GM19351 (cell line): ENCODE data around the gene CUBN.

ENCODE experiments used
- ATAC-seq: cut with Tn5 transposase; IDR thresholded peaks from one replicate; pipeline ENCODE4 v1.9.1; 2021; ENCODE audit warnings: mild to moderate bottlenecking, moderate library complexity; ENCODE audit not compliant: unreplicated experiment

The CUBN gene

DNA sequence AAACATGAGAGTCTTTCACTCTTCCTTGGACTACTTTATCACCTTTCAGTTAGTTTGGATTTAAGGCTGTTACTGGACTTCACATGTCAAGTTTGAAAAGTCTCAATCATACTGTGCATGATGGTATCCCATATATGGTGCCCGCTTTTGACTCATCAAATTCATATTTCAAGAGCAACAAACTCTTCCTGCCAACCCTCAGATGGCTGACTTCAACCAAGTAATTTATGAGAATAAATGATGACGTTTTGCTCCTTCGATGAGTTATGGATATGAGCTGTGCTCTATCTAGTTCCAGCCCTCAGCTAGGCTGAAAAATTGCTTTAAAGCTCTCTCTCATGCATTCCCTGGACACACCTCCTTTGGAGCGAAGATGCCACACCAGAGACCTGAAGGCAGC is 202.1 kb downstream of the CUBN start:
- no peak for ATAC-seq

DNA sequence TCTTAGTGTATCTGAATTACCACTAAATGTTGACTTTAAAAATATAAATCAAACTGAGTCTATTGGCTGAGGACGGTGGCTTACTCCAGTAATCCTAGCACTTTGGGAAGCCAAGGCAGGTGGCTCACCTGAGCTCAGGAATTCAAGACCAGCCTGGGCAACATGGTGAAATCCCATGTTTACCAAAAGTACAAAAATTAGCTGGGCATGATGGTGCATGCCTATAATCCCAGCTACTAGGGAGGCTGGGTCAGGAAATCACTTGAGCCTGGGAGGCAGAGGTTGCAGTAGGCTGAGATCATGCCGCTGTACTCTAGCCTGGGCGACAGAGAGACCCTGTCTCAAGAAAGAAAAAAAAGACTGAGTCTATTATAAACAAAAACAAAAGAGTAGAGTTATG is 205.9 kb downstream of the CUBN start:
- no peak for ATAC-seq

DNA sequence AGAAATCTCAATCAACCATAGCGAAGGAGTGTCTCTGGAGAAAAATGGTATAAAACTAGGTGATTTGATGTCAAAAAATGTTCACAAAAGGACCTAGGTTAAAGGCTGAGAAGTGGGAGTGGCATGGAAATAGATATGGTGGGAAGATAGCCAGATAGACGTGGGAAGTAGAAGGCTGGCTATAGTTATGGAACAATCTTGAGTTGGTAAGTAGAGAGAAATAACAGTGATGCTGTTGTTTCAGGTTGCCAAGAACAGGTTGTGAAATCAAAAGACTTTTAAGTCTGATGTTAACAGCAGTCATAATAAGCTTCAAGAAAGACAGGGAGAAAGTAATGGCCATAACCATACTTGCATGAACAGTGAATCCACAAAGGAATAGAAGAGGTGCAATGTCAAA is 206.3 kb downstream of the CUBN start:
- no peak for ATAC-seq

DNA sequence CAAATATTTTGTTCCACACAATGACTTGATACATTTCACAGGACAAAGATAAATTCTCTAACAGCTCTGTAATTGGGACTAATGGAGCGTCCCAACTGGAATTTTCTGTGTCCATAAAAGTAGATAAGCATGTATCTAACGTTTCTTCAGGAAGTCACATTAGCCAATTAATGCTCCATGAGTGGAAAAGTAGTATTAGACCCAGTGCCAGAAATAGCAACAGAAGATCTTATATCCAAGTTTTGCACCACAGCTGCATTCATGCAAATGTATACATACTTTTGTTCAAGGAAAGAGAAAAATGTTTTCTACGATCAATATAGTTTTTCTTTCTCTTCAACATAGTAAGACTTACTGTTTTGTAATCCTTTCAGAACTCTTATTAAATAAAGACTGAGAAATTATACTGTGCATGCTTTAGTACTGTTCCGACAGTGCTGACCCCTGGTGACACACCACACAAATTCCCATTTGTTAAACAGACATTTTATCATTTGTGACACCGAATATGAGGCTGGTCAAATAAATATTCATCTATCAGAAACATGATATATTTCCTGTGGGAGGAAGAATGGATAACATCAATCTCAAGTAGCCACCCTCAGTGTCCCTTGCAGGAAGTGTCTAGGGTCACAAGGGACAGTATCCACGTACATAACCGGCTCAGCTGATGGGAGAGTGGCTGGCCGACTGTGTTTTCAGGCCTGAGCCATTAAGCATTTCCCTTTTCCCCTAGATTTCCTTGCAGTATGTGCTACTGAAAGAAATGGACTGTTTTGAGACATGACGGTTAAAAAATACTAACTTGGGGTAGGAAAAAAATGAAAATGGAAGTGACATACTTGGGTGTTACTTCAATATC is 210.3 kb downstream of the CUBN start:
- ATAC-seq = no peak

DNA sequence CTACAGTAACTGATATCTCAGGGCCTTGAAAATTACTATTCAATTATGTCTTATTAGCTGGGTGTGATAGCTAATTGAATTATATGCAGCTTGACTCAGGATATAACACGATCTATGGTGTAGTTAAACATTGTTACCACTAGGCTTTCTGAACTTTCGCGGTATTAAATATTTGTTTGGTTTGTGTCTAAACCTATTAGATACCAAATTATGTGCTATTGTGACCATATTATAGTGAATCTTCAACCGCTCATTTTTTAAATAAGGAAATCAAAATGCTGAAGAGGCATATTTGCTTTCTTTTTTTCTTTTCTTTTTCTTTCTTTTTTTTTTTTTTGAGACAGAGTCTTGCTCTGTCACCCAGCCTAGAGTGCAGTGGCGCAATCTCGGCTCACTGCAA is 213.1 kb downstream of the CUBN start:
- ATAC-seq = no peak

DNA sequence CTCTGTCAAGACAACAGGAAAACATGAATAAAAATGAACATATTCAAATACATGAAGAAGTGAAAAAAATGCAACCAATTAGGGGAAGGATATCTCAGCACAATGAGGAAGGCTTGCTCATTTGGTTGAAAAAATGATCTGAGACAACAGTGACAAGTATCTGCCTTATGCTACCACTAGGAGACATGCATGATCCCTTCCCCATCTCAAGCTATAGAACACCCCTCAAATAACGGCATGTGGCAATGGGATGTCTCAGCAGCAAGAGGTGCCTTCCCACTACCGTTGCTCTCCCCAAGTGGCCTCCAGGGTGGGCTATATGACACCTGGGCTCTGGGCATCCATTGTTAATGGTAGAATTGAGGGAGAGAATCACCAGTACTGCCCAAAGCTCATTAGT is 214.3 kb downstream of the CUBN start:
- ATAC-seq = no peak

DNA sequence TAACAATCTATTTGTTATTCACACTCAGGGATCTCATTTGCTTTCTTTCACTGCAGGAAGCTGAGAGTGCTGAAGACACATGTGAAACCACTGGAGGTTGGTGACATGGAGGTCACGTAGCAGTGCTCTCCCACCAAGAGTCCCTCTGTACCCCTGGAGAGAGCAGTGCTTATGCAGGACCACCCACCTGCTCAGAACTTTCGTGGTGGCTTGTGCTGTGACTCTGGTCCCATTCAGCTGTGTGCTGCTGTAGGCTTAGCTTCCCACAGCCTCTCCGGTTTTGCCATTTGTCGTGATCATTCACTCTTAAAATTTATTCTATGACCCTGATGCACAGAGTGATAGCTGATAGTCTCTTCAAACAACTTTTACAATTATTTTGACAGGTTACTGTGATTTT is 216.3 kb downstream of the CUBN start:
- ATAC-seq = no peak

DNA sequence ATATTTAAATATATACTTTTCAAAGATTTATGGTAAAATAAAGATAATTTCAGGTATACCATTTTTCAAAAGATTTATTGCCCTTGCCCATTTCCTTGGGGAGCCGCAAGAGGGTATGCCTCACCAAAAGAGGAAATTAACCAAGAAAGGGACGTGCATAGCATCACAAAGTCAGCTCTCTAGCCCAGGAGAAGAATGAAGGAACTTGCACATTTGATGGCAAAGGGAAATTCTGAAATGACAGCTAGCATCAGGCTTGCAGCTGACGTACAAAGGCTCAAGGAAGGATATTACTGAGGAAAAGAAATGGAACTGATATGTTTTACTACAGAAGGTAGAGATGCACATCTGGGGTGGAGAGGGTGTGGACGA is 218.8 kb downstream of the CUBN start:
- no peak for ATAC-seq

DNA sequence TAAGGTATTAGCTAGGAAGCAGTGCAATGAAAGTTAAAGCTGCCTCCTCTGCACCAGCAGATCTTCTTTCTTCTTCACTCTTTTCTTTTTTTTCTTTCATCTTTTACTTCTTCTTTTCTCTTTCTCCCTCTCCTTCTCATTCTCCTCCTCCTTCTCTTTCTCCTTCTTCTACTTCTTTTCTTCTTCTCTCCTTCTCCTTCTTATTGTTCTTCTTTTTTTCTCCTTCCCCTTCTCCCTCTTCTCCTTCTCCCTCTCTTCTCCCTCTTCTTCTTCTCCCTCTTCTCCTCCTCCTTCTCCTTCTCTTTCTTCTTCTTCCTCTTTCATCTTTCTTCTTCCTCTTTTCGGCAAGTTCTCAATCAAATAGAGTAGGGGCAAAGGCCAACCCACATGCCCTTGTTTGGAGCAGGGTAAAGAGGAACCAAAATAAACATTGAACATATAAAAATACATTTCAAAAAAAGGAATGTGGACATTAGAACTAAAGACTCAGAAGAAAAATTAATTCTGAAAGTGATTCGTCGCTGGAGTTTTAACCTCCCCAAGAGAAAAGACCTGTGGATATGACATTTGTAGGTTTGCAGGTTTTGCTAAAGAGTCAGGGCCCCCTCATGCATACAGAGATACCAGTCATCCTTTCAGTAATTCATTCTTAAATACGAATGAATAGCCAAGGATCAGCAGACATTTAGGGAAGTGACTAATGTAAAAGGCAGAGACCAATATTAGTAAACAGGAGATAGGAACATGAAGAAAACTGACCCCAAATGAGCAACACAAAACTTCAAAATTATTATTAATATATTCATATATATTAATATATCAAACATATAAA is 219.4 kb downstream of the CUBN start:
- ATAC-seq = no peak

DNA sequence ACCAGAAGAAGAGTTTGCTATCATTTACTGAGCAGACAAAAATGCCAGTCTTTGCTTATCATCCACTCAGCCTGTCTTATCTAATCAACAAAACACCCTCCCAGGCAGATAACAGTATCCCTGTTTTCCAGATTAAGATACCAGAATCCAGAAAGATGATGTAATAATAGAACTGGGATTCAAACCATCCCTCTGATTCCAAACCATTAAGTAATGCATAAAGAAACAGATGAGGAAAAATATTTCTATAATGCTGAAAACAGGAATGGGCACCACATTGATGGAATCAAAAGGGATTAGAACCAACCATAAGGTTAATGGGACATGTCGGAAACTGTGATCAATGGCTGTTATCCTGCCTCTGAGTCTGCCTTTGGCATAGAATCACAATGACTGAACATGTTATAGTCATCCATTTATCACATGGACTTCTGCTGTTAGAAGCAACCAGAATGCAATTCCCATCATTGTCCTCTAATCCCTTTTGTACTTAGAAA is 220.3 kb downstream of the CUBN start:
- no peak for ATAC-seq

DNA sequence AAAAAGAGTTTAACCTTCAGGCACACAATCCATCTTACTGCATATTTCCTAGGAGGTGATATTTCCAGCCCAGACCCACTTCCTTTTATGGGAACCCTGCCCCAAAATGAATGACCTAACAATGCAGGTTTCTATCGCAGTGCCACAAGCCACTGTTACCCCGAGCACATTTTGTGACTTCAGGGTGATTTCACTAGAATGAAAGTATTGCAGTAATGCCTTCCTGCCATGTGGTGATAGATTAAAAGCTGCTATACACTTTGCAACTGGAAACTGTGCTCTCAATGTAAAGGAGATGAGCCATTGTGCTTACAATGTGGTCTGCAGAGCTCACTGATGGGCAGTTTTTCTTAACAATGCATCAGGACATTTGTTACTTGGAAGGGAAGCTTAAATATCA is 221.9 kb downstream of the CUBN start:
- ATAC-seq = no peak

DNA sequence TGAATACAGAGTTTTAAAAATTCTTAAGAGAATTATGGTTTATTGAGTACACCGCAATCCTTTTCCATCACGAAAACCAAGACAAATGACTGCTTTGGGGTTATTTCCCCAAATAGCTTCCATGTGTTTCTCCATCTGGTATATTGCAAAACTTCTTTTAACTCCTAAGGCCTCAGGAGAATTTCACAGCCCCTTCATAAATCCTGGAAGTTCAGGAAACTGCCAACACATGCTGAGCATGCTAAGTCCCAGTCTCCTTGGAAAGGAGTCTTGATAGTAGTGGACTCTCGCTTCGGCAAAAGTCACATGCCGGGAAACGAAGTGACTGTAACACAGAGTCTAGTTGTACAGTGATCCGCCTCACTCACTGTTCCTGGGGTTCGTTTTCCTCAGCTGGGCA is 224.3 kb downstream of the CUBN start:
- no peak for ATAC-seq

DNA sequence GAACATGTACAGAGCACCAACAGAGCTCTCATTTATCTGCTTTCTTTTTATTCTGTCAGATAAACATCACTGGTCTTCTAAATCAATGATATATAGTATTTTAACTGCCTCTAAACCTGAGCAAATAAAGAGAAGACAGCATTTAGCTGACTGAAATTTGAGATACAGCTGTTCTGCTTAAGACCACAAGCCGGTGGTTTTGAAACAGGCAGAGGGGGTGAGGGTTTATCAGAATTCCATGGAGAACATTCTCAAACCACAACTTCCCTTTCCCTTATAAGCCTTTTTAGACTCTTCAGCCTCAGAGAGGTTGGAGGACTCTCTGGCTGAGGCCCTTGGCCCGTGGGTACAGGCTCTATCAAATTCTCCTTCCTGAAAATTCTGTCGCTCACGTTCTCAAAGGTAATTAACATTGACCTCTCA is 225.0 kb downstream of the CUBN start:
- ATAC-seq = no peak

DNA sequence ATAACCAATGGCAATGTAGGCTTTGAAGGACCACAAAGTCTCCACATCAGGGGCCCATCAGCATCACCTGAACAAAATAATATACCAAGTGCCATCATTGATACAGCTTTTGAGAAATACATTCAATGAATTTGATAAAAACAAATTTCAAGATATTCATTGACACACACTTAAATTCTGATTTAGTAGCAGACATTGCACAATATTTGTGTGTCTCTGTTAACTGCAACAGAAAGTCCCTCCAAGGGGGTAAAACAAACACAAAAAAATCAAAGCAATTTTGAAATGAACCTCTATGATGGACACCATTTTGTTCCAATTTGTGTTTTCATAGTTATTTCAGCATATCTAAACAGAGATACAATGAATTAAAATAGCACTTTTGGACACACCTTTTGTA is 225.6 kb downstream of the CUBN start:
- no peak for ATAC-seq

DNA sequence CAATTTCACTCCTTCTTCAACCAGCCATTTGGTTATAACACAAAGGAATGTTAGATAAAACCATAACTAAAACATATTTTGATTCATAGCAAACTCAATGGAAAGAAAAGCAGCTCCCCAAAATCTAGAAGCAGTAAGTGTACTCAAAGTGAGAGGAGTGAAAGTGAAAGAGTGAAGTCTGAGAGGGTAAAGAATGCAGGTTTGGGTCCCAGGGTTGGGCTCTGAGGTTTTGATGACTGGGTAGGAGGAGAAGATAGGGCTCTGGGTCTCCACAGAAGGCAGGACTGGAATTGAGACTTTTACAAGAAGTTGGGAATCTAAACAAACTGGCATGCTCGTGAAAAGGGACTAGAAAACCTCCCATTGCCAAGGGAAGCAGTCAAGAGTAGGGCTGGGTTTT is 227.0 kb downstream of the CUBN start:
- ATAC-seq = no peak

DNA sequence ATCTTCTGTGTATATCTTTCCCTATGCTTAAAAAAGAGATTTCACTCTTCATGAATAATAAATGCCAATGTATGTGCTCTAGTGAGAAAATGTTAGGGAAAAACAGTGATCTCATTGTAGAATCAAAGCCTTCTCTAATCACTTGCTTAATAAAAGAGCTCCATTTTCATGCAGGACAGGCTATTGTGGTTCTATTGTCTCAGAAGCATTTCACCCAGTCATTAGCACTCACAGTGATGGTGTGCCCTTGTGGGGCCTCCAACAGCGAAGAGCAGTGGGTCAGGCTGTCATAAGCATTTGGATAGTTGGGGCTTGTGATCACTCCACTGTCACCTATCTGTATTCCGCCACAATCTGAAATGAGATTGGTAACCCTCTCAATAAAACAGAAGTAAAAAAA is 228.5 kb downstream of the CUBN start:
- ATAC-seq = no peak

DNA sequence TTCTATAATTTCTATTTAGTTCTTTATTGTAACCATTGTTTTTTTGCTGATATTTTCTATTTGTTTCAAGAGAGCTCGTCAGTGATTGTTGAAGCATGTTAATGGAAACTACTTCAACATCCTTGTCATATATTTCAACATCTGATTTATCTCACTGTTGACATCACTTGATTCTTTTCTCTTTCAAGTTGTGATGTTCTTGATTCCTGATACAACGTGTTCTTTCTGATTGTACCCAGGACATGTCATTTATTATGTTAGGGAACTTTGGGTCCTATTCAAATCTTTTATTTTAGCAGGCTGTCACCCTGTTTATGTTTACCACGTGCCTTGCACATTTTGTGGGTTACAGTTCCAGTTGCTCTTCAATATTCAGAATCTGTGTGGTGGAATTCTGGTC is 232.6 kb downstream of the CUBN start:
- ATAC-seq = no peak

DNA sequence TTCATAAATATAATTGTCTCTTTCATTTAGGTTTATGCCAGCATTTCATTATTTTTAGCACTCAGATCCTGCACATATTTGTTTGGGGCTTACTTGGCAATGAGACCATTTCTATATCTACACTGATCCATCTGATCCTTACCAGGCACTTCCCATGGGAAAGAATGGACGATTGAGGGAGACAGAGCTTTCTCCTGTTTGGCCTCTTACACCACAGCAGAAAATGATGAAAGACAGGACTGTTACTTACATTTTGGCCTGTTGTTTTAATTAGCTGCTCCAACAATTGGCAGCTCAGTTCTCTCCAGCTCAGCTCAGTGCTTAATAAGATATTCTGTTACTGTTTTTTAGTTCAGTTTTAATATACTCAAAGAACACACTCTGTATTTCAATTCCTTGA is 234.8 kb downstream of the CUBN start:
- no peak for ATAC-seq

DNA sequence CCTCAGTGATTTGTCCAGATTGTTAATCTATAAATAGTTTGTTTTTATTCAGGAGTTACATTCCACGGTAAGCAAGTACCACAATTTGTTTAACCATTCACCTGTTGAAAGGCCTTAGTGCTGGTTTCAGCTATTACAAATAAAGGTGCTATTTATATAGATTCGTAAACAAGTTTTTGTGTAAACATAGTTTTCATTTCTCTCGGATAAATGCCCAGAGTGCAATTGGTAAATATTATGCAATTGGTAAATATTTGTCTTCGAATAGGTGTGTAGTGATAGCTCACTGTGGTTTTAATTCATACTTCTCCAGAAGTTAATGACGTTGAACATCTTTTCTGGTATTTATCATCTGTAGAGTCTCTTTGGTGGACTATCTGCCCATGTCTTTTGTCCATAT is 235.9 kb downstream of the CUBN start:
- no peak for ATAC-seq

DNA sequence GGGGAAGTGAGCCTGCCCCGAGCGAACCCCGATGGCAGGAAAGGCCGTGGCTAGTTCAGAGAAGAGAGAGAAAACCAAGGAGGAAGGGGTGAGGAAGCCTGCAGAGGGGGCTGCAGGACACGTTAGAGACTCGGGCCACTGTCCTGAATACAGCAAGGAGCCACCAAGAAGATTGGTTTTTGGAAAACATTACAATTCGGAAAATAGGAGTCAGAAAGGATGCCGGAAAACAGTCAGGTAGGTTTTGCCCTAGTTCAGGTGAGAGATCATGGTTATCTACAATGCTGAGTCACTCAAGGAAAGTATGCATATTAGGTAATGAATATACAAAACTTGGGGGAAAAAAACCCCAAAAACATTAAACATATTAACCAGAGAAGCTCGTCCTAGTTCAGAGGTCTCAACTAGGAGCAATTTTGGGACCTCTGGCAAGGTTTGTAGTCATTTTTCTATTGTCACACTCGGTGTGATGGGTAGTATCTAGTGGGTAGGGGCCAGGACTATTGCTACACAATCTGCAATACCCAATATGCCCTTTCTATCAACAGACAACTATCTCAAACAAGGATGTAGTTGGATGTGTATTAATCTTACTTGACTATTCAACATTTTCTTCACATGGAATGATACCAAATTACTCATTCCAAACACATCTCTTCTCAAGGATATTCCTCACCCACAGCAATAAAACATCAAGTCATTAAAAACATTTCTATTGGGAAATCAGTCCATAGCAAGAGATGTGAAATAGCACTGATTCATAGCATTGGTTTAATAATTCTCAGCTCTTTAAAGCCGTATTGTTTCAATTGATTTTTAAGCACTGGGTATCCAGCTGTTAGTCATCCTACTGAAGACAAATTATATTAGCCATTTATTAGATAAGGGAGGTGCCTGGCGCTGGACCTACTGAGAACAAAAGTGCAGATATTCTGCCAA is 238.0 kb downstream of the CUBN start:
- ATAC-seq = no peak

DNA sequence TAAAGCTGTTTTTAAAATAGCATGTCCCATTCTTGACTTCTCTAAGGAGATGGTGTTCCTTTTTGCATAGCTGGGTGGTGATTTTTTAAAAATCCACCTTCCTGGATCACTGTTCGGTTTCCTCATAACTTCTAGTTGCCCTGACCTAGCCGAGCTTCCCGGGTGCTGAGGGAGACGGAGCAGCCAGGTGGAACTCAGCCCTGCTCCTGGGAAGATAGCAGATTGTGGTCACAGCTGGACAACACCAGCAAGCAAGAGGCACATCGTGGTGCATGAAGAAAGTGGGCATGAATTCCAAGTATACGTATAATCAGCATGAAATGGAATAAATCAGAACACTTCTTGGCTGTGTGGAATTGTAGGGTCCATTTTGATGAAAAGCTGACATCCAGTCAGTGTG is 238.9 kb downstream of the CUBN start:
- ATAC-seq = no peak
